ENCODE results near the gene HOMER2. TPM values are rescaled to one million over a fixed set of nuclear protein-coding genes. Genes with fewer than 3 reads are reported as not detected.
A peak's percentile ranks its signal among the peaks of the same experiment; 100 is the strongest.

Gene HOMER2
- total and polyA plus RNA-seq, 2 of the 13 experiments (the other 11 are each of a cell fraction or from before 2014, with no cell fraction given), result 12.9 to 14.1 TPM

GRCh38 chr15:82809308-82810060 is 143.0 kb downstream of the HOMER2 start, which contains the start of gene WHAMM (continued):
- no peak for TF ChIP-seq TIGD3 (CRISPR knock-in tag; IDR thresholded peaks at IDR 0.05; ENCODE audit: borderline replicate concordance)
- TF ChIP-seq ZNF234 (CRISPR knock-in tag; conservative IDR thresholded peaks at IDR 0.05), result 0 out of 2 replicates have a peak, but pooled peaks have one; percentile 36
- no peak; the same call in 1 of the 2 replicates for TF ChIP-seq ZNF230 (CRISPR knock-in tag; IDR thresholded peaks at IDR 0.05)
- TF ChIP-seq EZH2 (conservative IDR thresholded peaks at IDR 0.05; ENCODE audit: low read depth, low read length), result no peak
- TF ChIP-seq NFE2 (CRISPR knock-in tag; IDR thresholded peaks at IDR 0.05), result no peak
- no peak for TF ChIP-seq ZBTB7A (CRISPR knock-in tag; IDR thresholded peaks at IDR 0.05)
- TF ChIP-seq ZBTB21 (CRISPR knock-in tag; IDR thresholded peaks at IDR 0.05), result no peak
- TF ChIP-seq ZNF883 (CRISPR knock-in tag; IDR thresholded peaks at IDR 0.05; ENCODE audit: not compliant biosample characterization), result peak; percentile 38
- no peak for TF ChIP-seq ATM (IDR thresholded peaks at IDR 0.05; ENCODE audit: borderline replicate concordance)
- no peak for TF ChIP-seq AGO1 (IDR thresholded peaks at IDR 0.05; ENCODE audit: low read depth, low read length, poor library complexity, severe bottlenecking)
- no peak for TF ChIP-seq NBN (conservative IDR thresholded peaks at IDR 0.05)
- TF ChIP-seq NR3C1 (CRISPR knock-in tag; IDR thresholded peaks at IDR 0.05), result no peak
- TF ChIP-seq ZBED4 (CRISPR knock-in tag; IDR thresholded peaks at IDR 0.05; ENCODE audit: borderline replicate concordance), result 0 out of 2 replicates have a peak, but pooled peaks have one; percentile 13
- TF ChIP-seq ZNF335 (CRISPR knock-in tag; IDR thresholded peaks at IDR 0.05), result no peak
- TF ChIP-seq, protein P1, sequence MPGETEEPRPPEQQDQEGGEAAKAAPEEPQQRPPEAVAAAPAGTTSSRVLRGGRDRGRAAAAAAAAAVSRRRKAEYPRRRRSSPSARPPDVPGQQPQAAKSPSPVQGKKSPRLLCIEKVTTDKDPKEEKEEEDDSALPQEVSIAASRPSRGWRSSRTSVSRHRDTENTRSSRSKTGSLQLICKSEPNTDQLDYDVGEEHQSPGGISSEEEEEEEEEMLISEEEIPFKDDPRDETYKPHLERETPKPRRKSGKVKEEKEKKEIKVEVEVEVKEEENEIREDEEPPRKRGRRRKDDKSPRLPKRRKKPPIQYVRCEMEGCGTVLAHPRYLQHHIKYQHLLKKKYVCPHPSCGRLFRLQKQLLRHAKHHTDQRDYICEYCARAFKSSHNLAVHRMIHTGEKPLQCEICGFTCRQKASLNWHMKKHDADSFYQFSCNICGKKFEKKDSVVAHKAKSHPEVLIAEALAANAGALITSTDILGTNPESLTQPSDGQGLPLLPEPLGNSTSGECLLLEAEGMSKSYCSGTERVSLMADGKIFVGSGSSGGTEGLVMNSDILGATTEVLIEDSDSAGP (CRISPR knock-in tag; IDR thresholded peaks at IDR 0.05; ENCODE audit: borderline replicate concordance), result peak; percentile 41; the same call in 1 of the 2 replicates
- TF ChIP-seq ZNF839 (CRISPR knock-in tag; IDR thresholded peaks at IDR 0.05; ENCODE audit: borderline replicate concordance), result no peak
- TF ChIP-seq GABPB1 (CRISPR knock-in tag; IDR thresholded peaks at IDR 0.05), result peak; percentile 76
- TF ChIP-seq, protein P2, sequence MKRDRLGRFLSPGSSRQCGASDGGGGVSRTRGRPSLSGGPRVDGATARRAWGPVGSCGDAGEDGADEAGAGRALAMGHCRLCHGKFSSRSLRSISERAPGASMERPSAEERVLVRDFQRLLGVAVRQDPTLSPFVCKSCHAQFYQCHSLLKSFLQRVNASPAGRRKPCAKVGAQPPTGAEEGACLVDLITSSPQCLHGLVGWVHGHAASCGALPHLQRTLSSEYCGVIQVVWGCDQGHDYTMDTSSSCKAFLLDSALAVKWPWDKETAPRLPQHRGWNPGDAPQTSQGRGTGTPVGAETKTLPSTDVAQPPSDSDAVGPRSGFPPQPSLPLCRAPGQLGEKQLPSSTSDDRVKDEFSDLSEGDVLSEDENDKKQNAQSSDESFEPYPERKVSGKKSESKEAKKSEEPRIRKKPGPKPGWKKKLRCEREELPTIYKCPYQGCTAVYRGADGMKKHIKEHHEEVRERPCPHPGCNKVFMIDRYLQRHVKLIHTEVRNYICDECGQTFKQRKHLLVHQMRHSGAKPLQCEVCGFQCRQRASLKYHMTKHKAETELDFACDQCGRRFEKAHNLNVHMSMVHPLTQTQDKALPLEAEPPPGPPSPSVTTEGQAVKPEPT (CRISPR knock-in tag; IDR thresholded peaks at IDR 0.05; ENCODE audit: low read depth), result no peak
- TF ChIP-seq ZNF232 (CRISPR knock-in tag; IDR thresholded peaks at IDR 0.05; ENCODE audit: borderline replicate concordance), result peak; percentile 68; the same call in 1 of the 2 replicates
